Mammary epithelial cell (primary cell): ENCODE data around the gene HIPK3.
"Not testable (repeated sequence)": the region's sequence is repeated elsewhere in the genome, so short reads cannot be mapped to it uniquely, and the experiment has no call there.

Experiments used
- EZH2 ChIP-seq: IDR thresholded peaks from 2 replicates; pipeline ENCODE4 v1.6.1; 2012; ENCODE audit warnings: low read length, inconsistent platforms, borderline replicate concordance
- TF ChIP-seq, protein P1 (sequence below), 2 donors: IDR thresholded peaks in 1 of 2; conservative IDR thresholded peaks in 1 of 2; 2 replicates each; pipeline ENCODE4 v1.5.1; 2011 to 2012; ENCODE audit warnings: inconsistent platforms in 2 of 2, low read length in 2 of 2, mild to moderate bottlenecking in 2 of 2, control low read depth in 1 of 2, low read depth in 1 of 2; ENCODE audit not compliant: insufficient read depth in 1 of 2; ENCODE audit errors: extremely low read depth in 1 of 2

DNA sequence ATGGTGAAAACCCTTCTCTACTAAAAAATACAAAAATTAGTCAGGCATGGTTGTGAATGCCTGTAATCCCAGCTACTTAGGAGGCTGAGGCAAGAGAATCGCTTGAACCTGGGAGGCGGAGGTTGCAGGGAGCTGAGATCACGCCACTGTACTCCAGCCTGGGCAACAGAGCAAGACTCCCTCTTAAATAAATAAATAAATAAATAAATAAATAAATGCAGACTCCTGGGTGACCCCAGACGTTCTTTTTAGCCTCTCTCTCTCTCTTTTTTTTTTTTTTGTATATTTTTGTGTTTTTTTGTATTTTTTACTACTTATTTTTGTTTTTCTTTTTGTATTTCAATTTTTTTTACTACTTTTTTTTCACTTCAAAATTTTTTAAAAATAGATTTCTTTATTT, 111.3 kb downstream of the HIPK3 start:
- not testable (repeated sequence) for TF ChIP-seq EZH2
- TF ChIP-seq, protein P1, sequence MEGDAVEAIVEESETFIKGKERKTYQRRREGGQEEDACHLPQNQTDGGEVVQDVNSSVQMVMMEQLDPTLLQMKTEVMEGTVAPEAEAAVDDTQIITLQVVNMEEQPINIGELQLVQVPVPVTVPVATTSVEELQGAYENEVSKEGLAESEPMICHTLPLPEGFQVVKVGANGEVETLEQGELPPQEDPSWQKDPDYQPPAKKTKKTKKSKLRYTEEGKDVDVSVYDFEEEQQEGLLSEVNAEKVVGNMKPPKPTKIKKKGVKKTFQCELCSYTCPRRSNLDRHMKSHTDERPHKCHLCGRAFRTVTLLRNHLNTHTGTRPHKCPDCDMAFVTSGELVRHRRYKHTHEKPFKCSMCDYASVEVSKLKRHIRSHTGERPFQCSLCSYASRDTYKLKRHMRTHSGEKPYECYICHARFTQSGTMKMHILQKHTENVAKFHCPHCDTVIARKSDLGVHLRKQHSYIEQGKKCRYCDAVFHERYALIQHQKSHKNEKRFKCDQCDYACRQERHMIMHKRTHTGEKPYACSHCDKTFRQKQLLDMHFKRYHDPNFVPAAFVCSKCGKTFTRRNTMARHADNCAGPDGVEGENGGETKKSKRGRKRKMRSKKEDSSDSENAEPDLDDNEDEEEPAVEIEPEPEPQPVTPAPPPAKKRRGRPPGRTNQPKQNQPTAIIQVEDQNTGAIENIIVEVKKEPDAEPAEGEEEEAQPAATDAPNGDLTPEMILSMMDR (conservative IDR thresholded peaks at IDR 0.05 in 1 of 2, IDR thresholded peaks at IDR 0.05 in 1 of 2; ENCODE audit: extremely low read depth in 1 of 2, insufficient read depth in 1 of 2, low read depth in 1 of 2, low read length in 2 of 2): not testable (repeated sequence)
